NT2/D1 (cell line): ENCODE results near the gene APOO.

Experiments used
- SUZ12 ChIP-seq: IDR thresholded peaks from 2 replicates; pipeline ENCODE4 v1.6.1; 2011; ENCODE audit not compliant: insufficient read length, insufficient read depth; ENCODE audit errors: extremely low read depth
- YY1 ChIP-seq: IDR thresholded peaks from 2 replicates; pipeline ENCODE4 v1.6.1; 2011; ENCODE audit not compliant: insufficient read length, insufficient read depth

DNA sequence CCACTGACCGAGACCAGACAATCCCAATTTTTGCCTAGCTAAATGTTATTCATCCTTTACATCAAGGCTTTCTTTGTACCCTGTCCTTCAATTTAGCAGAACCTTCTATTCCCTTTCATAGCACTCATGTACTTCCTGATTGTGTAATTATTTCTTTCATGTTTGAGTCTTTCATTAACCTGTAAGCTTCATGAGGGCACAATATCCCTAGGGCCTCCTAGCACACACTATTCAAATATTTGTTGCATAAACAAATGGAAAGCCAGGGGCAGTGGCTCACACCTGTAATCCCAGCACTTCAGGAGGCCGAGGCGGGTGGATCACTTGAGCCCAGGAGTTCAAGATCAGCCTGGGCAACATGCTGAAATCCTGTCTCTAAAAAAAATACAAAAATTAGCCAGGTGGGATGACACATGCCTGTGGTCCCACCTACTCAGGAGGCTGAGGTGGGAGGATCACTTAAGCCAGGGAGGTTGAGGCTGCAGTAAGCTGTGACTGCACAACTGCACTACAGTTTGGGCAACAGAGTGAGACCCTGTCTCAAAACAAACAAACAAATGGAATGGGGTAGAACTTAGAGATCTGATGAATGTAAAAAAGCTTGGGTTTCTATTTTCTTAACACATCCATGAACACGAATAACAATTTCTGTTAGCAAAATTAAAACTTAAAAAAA is 65.8 kb downstream of the APOO start:
- TF ChIP-seq YY1 (no peak), SUZ12 (no peak)
